ENCODE measurements around the gene GSDMA.

Gene GSDMA

GRCh38 chr17:39950871-39951348, 11.9 kb upstream of the GSDMA start:
- Histone ChIP-seq H3K4me1 (ENCODE audit: low read length) (peaks cover 8% of the 10 kb centered on the region; the same call in 1 of the 2 replicates), H3K9ac (ENCODE audit: low read length) (no peak overlapping the region), H3K36me3 (replicated peaks; ENCODE audit: low read depth, low read length) (no peaks in the 10 kb centered on the region), H4K20me1 (ENCODE audit: insufficient read depth, low read length) (no peaks in the 10 kb centered on the region), H3K27me3 (ENCODE audit: low read depth, low read length) (peaks cover 7% of the 10 kb centered on the region; the same call in 1 of the 2 replicates), H3K9me3 (ENCODE audit: insufficient read depth, low read length) (no peaks in the 10 kb centered on the region), H3K79me2 (ENCODE audit: low read length) (no peaks in the 10 kb centered on the region), H2AFZ (ENCODE audit: low read depth, low read length) (no peak overlapping the region), H3K27ac (ENCODE audit: low read length) (no peak overlapping the region), H3K4me2 (ENCODE audit: low read length) (no peak overlapping the region), H3K4me3 (ENCODE audit: low read length) (no peak overlapping the region)
- TF ChIP-seq EZH2phosphoT487 (IDR thresholded peaks at IDR 0.05; ENCODE audit: low read depth) (no peak), CTCF (IDR thresholded peaks at IDR 0.05; ENCODE audit: low read depth, low read length) (no peak)

- H3K36me3 ChIP-seq (replicated peaks; ENCODE audit: low read depth, low read length): no peaks in the 10 kb centered on the region
- no peaks in the 10 kb centered on the region for H4K20me1 ChIP-seq (ENCODE audit: insufficient read depth, low read length)
- 0 out of 2 replicates have a peak overlapping the region, but pooled peaks have one; percentile 41 for H3K9ac ChIP-seq (ENCODE audit: low read length)
- H2AFZ ChIP-seq (ENCODE audit: low read depth, low read length): peak overlapping the region; percentile 82; the same call in 1 of the 2 replicates
- H3K9me3 ChIP-seq (ENCODE audit: insufficient read depth, low read length): no peaks in the 10 kb centered on the region
- H3K27ac ChIP-seq (ENCODE audit: low read length): no peak overlapping the region
- H3K4me2 ChIP-seq (ENCODE audit: low read length): peak overlapping the region; percentile 85
- H3K4me1 ChIP-seq (ENCODE audit: low read length): peaks cover 8% of the 10 kb centered on the region; the same call in 1 of the 2 replicates
- TF ChIP-seq CTCF (IDR thresholded peaks at IDR 0.05; ENCODE audit: low read depth, low read length) (no peak), EZH2phosphoT487 (IDR thresholded peaks at IDR 0.05; ENCODE audit: low read depth) (no peak)
- H3K79me2 ChIP-seq (ENCODE audit: low read length): no peaks in the 10 kb centered on the region
- H3K27me3 ChIP-seq (ENCODE audit: low read depth, low read length): peaks cover 7% of the 10 kb centered on the region; the same call in 1 of the 2 replicates
- peak overlapping the region; percentile 87 for H3K4me3 ChIP-seq (ENCODE audit: low read length)
Observed at GRCh38 chr17:39951924-39952679, 10.7 kb upstream of the GSDMA start.

GRCh38 chr17:39952680-39953470, 9.9 kb upstream of the GSDMA start:
- peak overlapping the region; percentile 87 for H3K4me3 ChIP-seq (ENCODE audit: low read length)
- H4K20me1 ChIP-seq (ENCODE audit: insufficient read depth, low read length): no peaks in the 10 kb centered on the region
- no peaks in the 10 kb centered on the region for H3K9me3 ChIP-seq (ENCODE audit: insufficient read depth, low read length)
- peaks cover 8% of the 10 kb centered on the region; the same call in 1 of the 2 replicates for H3K4me1 ChIP-seq (ENCODE audit: low read length)
- H3K27me3 ChIP-seq (ENCODE audit: low read depth, low read length): peaks cover 7% of the 10 kb centered on the region; the same call in 1 of the 2 replicates
- peak overlapping the region; percentile 82; the same call in 1 of the 2 replicates for H2AFZ ChIP-seq (ENCODE audit: low read depth, low read length)
- peak overlapping the region; percentile 85 for H3K4me2 ChIP-seq (ENCODE audit: low read length)
- H3K79me2 ChIP-seq (ENCODE audit: low read length): no peaks in the 10 kb centered on the region
- peak overlapping the region; percentile 72 for H3K9ac ChIP-seq (ENCODE audit: low read length)
- 0 out of 2 replicates have a peak overlapping the region, but pooled peaks have one; percentile 2 for H3K27ac ChIP-seq (ENCODE audit: low read length)
- H3K36me3 ChIP-seq (replicated peaks; ENCODE audit: low read depth, low read length): no peaks in the 10 kb centered on the region
- TF ChIP-seq EZH2phosphoT487 (IDR thresholded peaks at IDR 0.05; ENCODE audit: low read depth): no peak
- TF ChIP-seq CTCF (IDR thresholded peaks at IDR 0.05; ENCODE audit: low read depth, low read length): no peak
